HG02981 (cell line): ENCODE measurements around the gene COL6A1.
"Not testable (repeated sequence)": the region's sequence is repeated elsewhere in the genome, so short reads cannot be mapped to it uniquely, and the experiment has no call there.

Source experiments
- ATAC-seq: cut with Tn5 transposase; IDR thresholded peaks from one replicate; pipeline ENCODE4 v1.9.1; 2021; ENCODE audit warnings: mild to moderate bottlenecking, moderate library complexity; ENCODE audit not compliant: unreplicated experiment

Gene COL6A1

DNA sequence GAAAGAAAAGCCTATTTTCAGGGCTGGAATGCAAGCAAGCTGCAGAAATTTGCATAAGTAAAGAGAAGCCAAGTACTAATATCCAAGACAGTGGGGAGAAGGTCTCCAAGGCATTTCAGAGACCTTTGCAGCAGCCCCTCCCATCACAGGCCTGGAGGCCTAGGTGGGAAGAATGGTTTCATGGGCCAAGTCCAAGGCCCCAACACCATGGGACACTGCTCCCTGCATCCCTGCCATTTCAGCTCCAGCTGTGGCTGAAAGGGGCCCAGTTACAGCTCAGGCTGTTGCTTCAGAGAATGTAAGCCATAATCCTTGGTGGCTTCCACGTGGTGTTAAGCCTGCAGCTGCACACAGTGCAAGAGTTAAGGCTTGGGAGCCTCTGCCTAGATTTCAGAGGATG lies 16.9 kb upstream of the COL6A1 start:
- no peak for ATAC-seq

- ATAC-seq, result no peak
Measured at GRCh38 chr21:45965084-45965809, 16.3 kb upstream of the COL6A1 start.

DNA sequence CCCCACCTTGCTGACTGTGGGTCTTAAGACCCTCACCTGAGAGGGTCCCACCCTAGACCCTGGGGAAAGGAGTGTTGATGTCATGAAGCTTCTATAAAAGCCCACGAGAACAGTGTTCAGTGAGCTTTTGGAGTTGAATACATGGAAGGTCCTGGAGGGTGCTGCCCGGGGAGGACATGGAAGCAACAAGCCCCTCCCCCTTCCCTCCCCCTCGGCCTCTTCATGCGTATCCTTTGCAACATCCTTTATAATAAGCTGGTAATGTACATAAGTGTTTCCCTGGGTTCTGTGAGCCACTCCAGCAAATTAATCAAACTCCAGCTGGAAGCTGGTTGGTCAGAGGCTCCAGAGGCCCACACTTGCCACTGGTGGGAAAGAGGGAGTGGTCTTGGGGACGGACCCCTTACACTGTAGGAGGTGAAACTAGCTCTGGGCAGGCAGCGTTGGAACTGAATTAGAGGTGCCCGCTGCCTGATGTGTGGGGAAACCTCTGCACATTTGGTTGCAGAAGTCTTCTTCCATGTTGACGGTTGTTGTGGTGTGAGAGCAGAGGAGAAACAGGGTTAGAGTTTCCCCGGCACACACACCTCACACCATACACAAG lies 14.7 kb upstream of the COL6A1 start:
- no peak for ATAC-seq

DNA sequence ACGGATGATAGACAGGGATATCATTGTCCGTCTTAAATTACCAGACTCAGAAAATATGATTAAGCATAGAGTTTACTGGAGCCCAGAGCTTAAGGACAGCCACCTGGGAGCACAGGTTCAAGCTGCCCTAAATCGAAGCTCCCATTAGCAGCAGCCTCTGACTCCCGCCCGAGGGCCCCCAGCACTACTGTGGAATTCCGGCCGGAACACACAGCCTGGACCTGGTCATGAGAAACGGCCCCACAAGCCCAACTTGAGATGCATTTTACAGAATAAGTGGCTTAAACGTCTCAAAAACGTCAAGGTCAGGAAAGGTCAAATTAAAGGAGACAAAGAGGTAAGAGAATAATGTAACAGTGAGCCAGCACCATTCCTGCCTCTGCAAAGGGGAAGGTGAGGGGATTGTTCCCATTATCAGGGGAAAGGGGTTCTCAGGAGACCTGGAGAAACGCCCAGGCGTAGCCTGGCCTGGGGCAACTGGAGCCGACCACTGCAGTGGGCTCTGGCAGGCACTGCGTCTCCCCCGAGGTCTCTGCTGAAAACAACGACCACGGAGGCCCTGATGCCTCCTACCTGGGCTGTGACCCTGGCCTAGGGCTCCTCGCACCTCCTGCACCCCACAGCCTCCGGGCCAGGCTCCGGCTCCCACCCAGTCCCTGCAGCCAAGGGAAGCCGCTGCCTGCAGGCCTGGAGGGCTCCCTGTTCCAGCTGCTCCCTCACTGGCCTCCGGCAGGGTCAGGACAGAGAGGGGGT lies 11.5 kb upstream of the COL6A1 start:
- no peak for ATAC-seq

DNA sequence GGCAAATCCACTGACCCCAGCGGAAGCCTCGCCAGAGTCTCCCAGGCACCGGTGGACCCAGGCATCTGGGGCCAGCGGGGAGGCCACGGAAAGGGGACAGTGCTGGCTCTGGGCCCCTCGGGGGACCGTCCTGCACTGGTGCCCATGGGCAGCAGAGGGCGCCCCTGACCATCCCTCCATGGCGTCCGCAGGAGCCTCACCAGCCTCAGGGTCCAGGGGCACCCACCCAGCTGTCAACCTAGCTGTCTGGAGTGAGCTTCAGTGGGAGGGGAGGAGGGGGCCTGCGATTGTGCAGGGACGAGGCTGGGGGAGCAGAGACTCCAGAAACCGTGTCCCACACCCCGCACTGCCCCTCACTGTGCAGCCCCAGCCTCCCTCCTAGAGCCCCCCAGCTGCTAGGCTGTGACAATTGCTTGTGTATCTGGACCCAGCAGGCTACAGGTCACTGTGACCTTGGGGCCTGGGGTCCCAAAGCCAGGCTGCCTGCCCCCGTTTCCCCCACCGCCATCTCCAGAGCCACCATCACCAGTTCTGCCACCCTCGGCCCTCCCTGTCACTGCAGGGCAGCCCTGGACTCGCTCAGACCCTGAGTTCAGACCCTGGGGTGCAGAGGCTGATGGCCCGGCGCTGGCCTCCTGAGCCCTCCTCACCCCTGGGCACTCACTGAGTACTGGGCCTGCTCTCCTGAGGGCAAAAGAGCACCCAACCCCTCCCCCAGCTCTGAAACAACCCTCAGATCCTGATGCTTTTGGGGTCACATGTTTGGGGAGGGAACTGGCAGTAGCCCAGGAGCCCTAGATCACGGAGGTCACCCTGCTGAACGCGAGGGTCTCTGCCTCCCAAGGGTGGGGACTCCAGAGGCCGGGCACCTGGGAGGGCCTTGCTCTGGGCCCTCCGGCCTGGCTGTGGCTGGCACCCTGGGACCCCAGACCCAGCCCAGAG lies 10.6 kb upstream of the COL6A1 start:
- no peak for ATAC-seq

GRCh38 chr21:45971616-45972352 lies 9.8 kb upstream of the COL6A1 start:
- no peak for ATAC-seq

GRCh38 chr21:45972353-45972715 lies 9.2 kb upstream of the COL6A1 start:
- ATAC-seq, result no peak

DNA sequence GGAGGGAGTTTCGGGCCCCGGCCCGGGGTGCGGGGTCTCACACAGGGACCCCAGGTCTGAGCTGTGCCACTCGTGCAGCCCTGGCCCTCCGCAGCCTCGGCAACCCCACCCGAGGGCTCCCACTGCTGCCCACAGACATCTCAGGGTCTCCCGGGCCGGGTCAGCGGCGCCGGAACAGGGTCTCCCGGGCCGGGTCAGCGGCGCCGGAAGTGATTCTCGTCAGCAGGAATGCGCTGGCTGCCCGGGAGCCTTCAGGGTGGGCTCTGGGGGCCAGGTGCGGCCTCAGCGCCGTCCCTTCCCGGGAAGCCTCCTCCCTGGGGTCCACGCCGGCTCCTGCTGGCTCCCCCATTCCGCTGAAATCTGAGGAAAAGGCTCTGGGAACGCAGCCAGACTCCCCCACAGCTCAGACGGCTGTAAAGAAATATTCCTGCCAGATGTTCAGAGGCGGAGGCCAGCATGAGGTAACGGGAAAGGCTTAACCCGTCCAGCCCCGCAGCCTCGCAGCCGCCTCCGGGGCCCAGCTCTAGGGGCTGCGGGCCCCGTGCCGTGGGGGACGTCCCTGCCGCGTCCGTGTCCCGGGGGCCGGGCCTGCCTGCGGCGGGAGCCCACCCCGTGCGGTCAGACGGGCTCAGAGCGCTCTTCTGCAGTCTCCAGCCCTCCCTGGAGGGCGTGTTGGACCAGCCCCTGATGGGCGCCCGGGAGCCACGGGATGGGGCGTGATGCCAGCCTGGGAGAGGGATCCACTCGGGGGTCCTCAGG lies 8.7 kb upstream of the COL6A1 start:
- ATAC-seq, result no peak

GRCh38 chr21:45973475-45974072 lies 8.0 kb upstream of the COL6A1 start:
- ATAC-seq, result peak; percentile 46

- peak; percentile 28 for ATAC-seq
Measured at GRCh38 chr21:45974073-45975019, 7.2 kb upstream of the COL6A1 start.

- ATAC-seq, result no peak
Measured at GRCh38 chr21:45975020-45975666, 6.4 kb upstream of the COL6A1 start.

DNA sequence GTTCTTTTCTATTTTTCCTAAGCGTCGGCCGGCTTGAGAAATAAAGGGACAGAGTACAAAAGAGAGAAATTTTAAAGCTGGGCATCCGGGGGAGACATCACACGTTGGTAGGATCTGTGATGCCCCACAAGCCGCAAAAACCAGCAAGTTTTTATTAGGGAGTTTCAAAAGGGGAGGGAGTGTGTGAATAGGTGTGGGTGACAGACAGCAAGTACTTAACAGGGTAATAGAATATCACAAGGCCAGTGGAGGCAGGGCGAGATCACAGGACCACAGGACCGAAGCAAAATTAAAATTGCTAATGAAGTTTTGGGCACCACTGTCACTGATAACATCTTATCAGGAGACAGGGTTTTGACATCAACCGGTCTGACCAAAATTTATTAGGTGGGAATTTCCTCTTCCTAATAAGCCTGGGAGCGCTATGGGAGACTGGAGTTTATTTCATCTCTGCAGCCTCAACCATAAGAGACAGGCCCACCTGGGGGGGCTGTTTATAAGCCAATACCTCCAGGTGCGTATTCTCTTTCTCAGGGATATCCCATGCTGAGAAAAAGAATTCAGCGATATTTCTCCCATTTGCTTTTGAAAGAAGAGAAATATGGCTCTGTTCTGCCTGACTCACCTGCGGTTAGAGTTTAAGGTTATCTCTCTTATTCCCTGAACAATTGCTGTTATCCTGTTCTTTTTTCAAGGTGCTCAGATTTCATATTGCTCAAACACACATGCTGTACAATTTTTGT lies 5.7 kb upstream of the COL6A1 start:
- ATAC-seq, result not testable (repeated sequence)

GRCh38 chr21:45976701-45977311 lies 4.8 kb upstream of the COL6A1 start:
- ATAC-seq, result no peak

- no peak for ATAC-seq
Measured at GRCh38 chr21:45977396-45977795, 4.2 kb upstream of the COL6A1 start.

GRCh38 chr21:45979141-45979631 lies 2.4 kb upstream of the COL6A1 start:
- ATAC-seq, result no peak

DNA sequence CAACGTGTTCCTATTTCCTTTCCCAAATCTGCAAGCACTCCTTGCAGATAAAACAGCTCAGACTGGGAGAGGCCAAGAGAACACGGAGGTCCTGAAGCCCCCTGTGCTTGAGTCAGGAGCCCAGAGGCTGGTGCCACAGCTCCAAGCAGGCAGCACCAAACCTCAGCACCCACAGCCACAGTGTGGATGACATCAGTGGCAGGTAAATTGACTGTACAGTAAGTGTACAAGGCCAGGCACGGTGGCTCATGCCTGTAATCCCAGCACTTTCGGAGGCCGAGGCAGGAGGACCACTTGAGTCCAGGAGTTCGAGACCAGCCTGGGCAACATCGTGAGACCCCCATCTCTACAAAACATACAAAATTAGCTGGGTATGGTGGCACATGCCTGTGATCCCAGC lies 1.9 kb upstream of the COL6A1 start:
- ATAC-seq, result no peak
